A549 treated with DMSO at 1 μM for 4 hours (cell line): ENCODE results near the gene AADACL4. TPM values are rescaled to one million over a fixed set of nuclear protein-coding genes. Genes with fewer than 3 reads are reported as not detected.

Experiments used
- total RNA-seq: library from RNA; stranded (reverse); fragments of 200-300 nt; extraction: Qiagen RNA extraction; gene quantifications from 5 replicates; pipeline ENCODE4 v1.2.3, GENCODE V29; 2022; ENCODE audit warnings: low read depth

The AADACL4 gene
- not detected in 5 replicates for total RNA-seq

DNA sequence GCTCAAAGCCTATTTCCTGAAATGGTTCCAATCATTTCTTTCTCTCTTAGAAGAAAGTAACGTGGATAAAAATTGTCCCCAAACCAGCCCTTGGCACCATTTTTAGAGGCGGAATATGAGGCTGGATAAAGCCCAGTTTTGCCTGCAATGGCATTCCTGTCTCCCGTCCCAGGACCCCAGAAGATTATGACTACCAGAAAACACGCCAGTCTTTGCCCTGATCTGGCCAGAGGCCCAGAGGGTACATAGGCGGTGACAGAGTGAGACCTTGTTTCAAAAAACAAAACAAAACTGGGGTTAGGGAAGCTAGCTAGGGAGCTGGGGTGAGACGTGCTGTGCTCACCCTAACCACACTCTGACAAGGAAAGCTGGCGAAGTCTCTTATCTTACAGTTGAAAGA, at the start of gene AADACL4:
TSS of gene AADACL4 (plus strand) at position 301 of the 400 bp plus-strand sequence. CDS start 462 bp downstream, outside the sequence.

DNA sequence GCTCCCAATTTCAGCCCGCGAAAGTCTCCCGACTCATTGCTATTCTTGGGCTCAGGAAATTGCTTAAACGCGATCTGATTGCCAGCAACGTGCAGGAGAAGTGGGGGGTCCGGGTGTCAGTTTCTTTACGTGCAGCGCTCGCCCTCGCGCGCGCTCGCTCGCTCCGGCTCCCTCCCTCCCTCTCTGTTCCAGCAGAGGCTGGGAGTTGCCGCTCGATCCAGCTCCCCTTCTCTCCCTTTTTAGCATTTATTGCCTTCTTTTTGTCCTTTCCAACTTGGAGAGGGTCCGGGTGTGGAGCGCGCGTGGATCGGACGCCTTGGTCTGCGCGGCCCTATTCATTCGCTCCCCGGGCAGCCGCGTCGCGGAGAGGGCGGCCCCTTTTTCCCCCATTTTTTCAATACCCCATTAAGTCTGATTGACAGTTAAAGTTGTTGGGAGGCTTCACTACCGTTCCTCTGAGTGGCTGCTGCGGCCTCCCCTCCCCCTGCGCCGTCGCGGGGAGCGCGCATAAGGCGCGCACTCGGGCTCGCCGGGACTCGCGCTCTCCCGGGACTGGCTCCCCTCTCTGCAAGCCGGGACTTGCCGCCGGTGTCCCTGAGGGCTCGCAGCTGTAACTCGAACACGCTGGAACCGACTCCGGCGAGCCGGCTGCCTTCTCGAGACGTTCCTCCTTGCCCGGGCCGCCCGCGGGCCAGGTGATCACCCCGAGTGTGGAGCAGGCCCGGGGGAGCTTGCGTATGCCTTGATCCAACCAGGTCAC, 25.8 kb upstream of the AADACL4 start, which contains the start of gene DHRS3:
TSS of gene DHRS3 (minus strand) at position 310 of the 760 bp plus-strand sequence. CDS start 862 bp downstream, outside the sequence.

GRCh38 chr1:12715896-12716437, 72.1 kb downstream of the AADACL4 start, which contains the start of gene AADACL3:
Gene AADACL3, plus strand, starts transcription at chr1:12716110. Its CDS starts 67 bp downstream, at chr1:12716177.

Other genes with a start within 250 kb of the AADACL4 start
- gene DHRS3, start 25.9 kb upstream of the AADACL4 start, total RNA-seq: 42.2 to 64.4 TPM (median 56.3 TPM) in 5 replicates
- gene AADACL3, start 72.0 kb downstream of the AADACL4 start, total RNA-seq: not detected in 5 replicates
- not detected in 5 replicates for gene CFAP107, start 102.1 kb downstream of the AADACL4 start, total RNA-seq
- gene PRAMEF12, start 129.7 kb downstream of the AADACL4 start, total RNA-seq: not detected in 5 replicates
- gene PRAMEF1, start 147.3 kb downstream of the AADACL4 start, total RNA-seq: not detected in 5 replicates
- not detected in 5 replicates for gene PRAMEF11, start 187.3 kb downstream of the AADACL4 start, total RNA-seq
- not detected in 5 replicates for gene HNRNPCL1, start 204.6 kb downstream of the AADACL4 start, total RNA-seq
- not detected in 5 replicates for gene PRAMEF2, start 213.0 kb downstream of the AADACL4 start, total RNA-seq
- gene PRAMEF4, start 242.1 kb downstream of the AADACL4 start, total RNA-seq: not detected in 5 replicates